Activated CD4-positive, alpha-beta T cell treated with anti-CD3 and anti-CD28 coated beads for 36 hours (primary cell): ENCODE data around the gene CBLB. TPM values are rescaled to one million over a fixed set of nuclear protein-coding genes. Genes with fewer than 3 reads are reported as not detected.

ENCODE experiments used
- ATAC-seq: fragments of 200-7000 bp; cut with Tn5 transposase; one replicate; pipeline ENCODE4 v1.10.0; 2021; ENCODE audit warnings: mild to moderate bottlenecking, moderate library complexity
- CTCF ChIA-PET: fragments of 350-600 bp; sonication (Branson Sonifier 250); formaldehyde crosslinking; loops from one replicate; lab custom pipeline; 2021; ENCODE audit warnings: antibody characterized with exemption; lab: Charles Lee
- POLR2A ChIA-PET: fragments of 350-600 bp; sonication (Branson Sonifier 250); formaldehyde crosslinking; loops from one replicate; lab custom pipeline; 2021; ENCODE audit warnings: antibody characterized with exemption, inconsistent platforms; lab: Charles Lee
- DNase-seq: peaks from one replicate; pipeline ENCODE4 v3.0.0-alpha.2; 2020
- H3K27ac Mint-ChIP-seq: one replicate; pipeline ENCODE4 v1.8.0; 2021; ENCODE audit warnings: mixed read lengths
- H3K27me3 Mint-ChIP-seq: one replicate; pipeline ENCODE4 v1.8.0; 2021; ENCODE audit warnings: mixed read lengths
- H3K36me3 Mint-ChIP-seq: one replicate; pipeline ENCODE4 v1.8.0; 2021; ENCODE audit warnings: low read depth, mixed read lengths
- H3K4me1 Mint-ChIP-seq: one replicate; pipeline ENCODE4 v1.8.0; 2021; ENCODE audit warnings: mixed read lengths
- H3K4me3 Mint-ChIP-seq: one replicate; pipeline ENCODE4 v1.8.0; 2021; ENCODE audit warnings: mild to moderate bottlenecking, moderate library complexity, mixed read lengths
- H3K9me3 Mint-ChIP-seq: one replicate; pipeline ENCODE4 v1.8.0; 2021; ENCODE audit warnings: low read depth, mixed read lengths
- intact Hi-C, 2 experiments: fragments of 100-400 bp; cut with DNase I in 1 of 2; cut with micrococcal nuclease in 1 of 2; formaldehyde crosslinking; loops; one replicate each; pipeline versions ENCODE4 v1.14.2 to v1.15.1; 2022 to 2024; cut with DNase I, micrococcal nuclease
- total RNA-seq, 2 experiments: library from RNA; stranded (reverse); gene quantifications; one replicate each; pipeline ENCODE4 v1.2.3, GENCODE V29; 2021

The CBLB gene
- total RNA-seq, 2 experiments from 2014 or later = 112 to 163 TPM

DNA sequence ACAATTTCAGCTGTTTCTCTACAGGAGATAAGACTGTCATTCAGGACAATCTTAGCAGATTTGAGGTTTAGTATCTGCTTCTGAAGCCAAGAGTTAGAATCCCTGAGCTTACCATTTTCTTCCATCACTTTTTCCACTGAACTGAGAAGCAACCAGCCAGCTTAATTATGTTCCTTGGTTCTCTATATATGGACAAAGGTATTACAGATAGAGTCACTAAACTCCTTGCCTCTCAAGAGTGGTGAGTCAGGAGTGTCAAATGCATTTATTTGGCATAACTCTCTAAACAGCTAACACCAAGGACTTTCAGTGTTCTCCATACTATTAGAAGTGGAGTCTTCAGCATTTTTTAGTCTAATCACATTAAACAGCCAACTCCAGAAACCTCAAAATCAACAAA lies 262.8 kb downstream of the CBLB start:
- Mint-ChIP-seq H3K4me1 (no peaks in the 10 kb centered on the region), H3K27ac (no peak overlapping the region), H3K4me3 (no peak overlapping the region), H3K36me3 (no peaks in the 10 kb centered on the region), H3K9me3 (no peaks in the 10 kb centered on the region), H3K27me3 (peaks cover 3% of the 10 kb centered on the region)
- ATAC-seq (no peak), DNase-seq (no peak)
- intact Hi-C loops = no loop called here
- ChIA-PET POLR2A (no interaction called here), CTCF (no interaction called here)
